H9 (cell line): ENCODE results near the gene DXO. TPM values are rescaled to one million over a fixed set of nuclear protein-coding genes. Genes with fewer than 3 reads are reported as not detected.
"Not testable (repeated sequence)": the region's sequence is repeated elsewhere in the genome, so short reads cannot be mapped to it uniquely, and the experiment has no call there.

Source experiments
- DNase-seq: peaks from one replicate; pipeline ENCODE4 v3.0.0-alpha.2; 2017
- H2AFZ ChIP-seq: one replicate; pipeline ENCODE4 v1.6.1; 2013; ENCODE audit warnings: mild to moderate bottlenecking, low read length, control low read depth, moderate library complexity
- H2AK5ac ChIP-seq: 2 replicates; pipeline ENCODE4 v1.6.1; 2013; ENCODE audit warnings: low read length, control low read depth, mixed read lengths; ENCODE audit not compliant: insufficient read length
- H2BK120ac ChIP-seq: one replicate; pipeline ENCODE4 v1.6.1; 2013; ENCODE audit warnings: low read depth, mild to moderate bottlenecking, low read length, control low read depth, inconsistent platforms; ENCODE audit not compliant: poor library complexity, severe bottlenecking
- H2BK12ac ChIP-seq: 2 replicates; pipeline ENCODE4 v1.6.1; 2013; ENCODE audit warnings: low read length, control low read depth, mixed read lengths, low read depth; ENCODE audit not compliant: insufficient read length
- H2BK15ac ChIP-seq: 2 replicates; pipeline ENCODE4 v1.6.1; 2013; ENCODE audit warnings: low read depth, low read length, control low read depth
- H2BK20ac ChIP-seq: one replicate; pipeline ENCODE4 v1.6.1; 2013; ENCODE audit warnings: low read depth, mild to moderate bottlenecking, low read length, control low read depth, inconsistent platforms; ENCODE audit not compliant: poor library complexity, severe bottlenecking
- H2BK5ac ChIP-seq: 2 replicates; pipeline ENCODE4 v1.6.1; 2013; ENCODE audit warnings: low read length, control low read depth, mixed read lengths; ENCODE audit not compliant: insufficient read length
- H3K14ac ChIP-seq: 2 replicates; pipeline ENCODE4 v1.6.1; 2013; ENCODE audit warnings: low read length, control low read depth; ENCODE audit not compliant: insufficient read depth
- H3K18ac ChIP-seq: 2 replicates; pipeline ENCODE4 v1.6.1; 2013; ENCODE audit warnings: low read depth, mild to moderate bottlenecking, mixed read lengths, low read length, control low read depth; ENCODE audit not compliant: insufficient read length
- H3K23ac ChIP-seq: 2 replicates; pipeline ENCODE4 v1.6.1; 2013; ENCODE audit warnings: low read length, control low read depth, mixed read lengths, low read depth; ENCODE audit not compliant: insufficient read length
- H3K23me2 ChIP-seq: 2 replicates; pipeline ENCODE4 v1.6.1; 2013; ENCODE audit warnings: low read depth, mild to moderate bottlenecking, mixed read lengths, low read length, control low read depth; ENCODE audit not compliant: insufficient read length, poor library complexity, severe bottlenecking
- H3K27ac ChIP-seq: 2 replicates; pipeline ENCODE4 v1.5.1; 2013; ENCODE audit warnings: low read length, control low read depth, mixed read lengths, low read depth; ENCODE audit not compliant: insufficient read length
- H3K27me3 ChIP-seq: 2 replicates; pipeline ENCODE4 v1.6.1; 2013; ENCODE audit warnings: low read length, control low read depth, inconsistent platforms; ENCODE audit not compliant: insufficient read depth
- H3K4ac ChIP-seq: 2 replicates; pipeline ENCODE4 v1.6.1; 2013; ENCODE audit warnings: low read depth, mild to moderate bottlenecking, control low read depth, inconsistent platforms, low read length, moderate library complexity
- H3K4me1 ChIP-seq: 2 replicates; pipeline ENCODE4 v1.6.1; 2013; ENCODE audit warnings: low read length, control low read depth, inconsistent platforms; ENCODE audit not compliant: insufficient read depth
- H3K4me2 ChIP-seq: 2 replicates; pipeline ENCODE4 v1.6.1; 2013; ENCODE audit warnings: low read length, control low read depth, mixed read lengths; ENCODE audit not compliant: insufficient read length, insufficient read depth
- H3K56ac ChIP-seq: 2 replicates; pipeline ENCODE4 v1.6.1; 2013; ENCODE audit warnings: low read depth, mild to moderate bottlenecking, mixed read lengths, low read length, control low read depth; ENCODE audit not compliant: insufficient read length
- H3K79me1 ChIP-seq: 2 replicates; pipeline ENCODE4 v1.6.1; 2013; ENCODE audit warnings: low read depth, mild to moderate bottlenecking, moderate library complexity, low read length, control low read depth, inconsistent platforms; ENCODE audit not compliant: insufficient read depth, poor library complexity, severe bottlenecking
- H3K79me2 ChIP-seq: 2 replicates; pipeline ENCODE4 v1.6.1; 2013; ENCODE audit warnings: low read length, control low read depth, inconsistent platforms; ENCODE audit not compliant: insufficient read depth
- H3K9ac ChIP-seq: 2 replicates; pipeline ENCODE4 v1.6.1; 2013; ENCODE audit warnings: low read length, control low read depth, mixed read lengths; ENCODE audit not compliant: insufficient read length; ENCODE audit errors: extremely low read depth
- H3K9me3 ChIP-seq: one replicate; pipeline ENCODE4 v1.6.1; 2013; ENCODE audit warnings: low read depth, low read length, inconsistent platforms; ENCODE audit not compliant: control insufficient read depth
- H3T11ph ChIP-seq: one replicate; pipeline ENCODE4 v1.6.1; 2013; ENCODE audit warnings: mild to moderate bottlenecking, low read length, control low read depth, inconsistent platforms
- H4K20me1 ChIP-seq: one replicate; pipeline ENCODE4 v1.6.1; 2013; ENCODE audit not compliant: control insufficient read depth, insufficient read length, insufficient read depth
- H4K5ac ChIP-seq: 2 replicates; pipeline ENCODE4 v1.6.1; 2013; ENCODE audit warnings: low read depth, mild to moderate bottlenecking, mixed read lengths, low read length, control low read depth; ENCODE audit not compliant: insufficient read length
- H4K8ac ChIP-seq: replicated peaks from 2 replicates; pipeline ENCODE4 v1.6.1; 2013; ENCODE audit warnings: low read length, control low read depth, mixed read lengths, low read depth; ENCODE audit not compliant: insufficient read length
- H4K91ac ChIP-seq: 2 replicates; pipeline ENCODE4 v1.6.1; 2013; ENCODE audit warnings: low read depth, mild to moderate bottlenecking, moderate library complexity, mixed read lengths, low read length, control low read depth; ENCODE audit not compliant: insufficient read length
- H3K27ac Mint-ChIP-seq, 3 experiments: 2 replicates in 2 of 3; 3 replicates in 1 of 3; pipeline ENCODE4 v1.8.0; 2020 to 2021; ENCODE audit warnings: mixed read lengths in 3 of 3, mild to moderate bottlenecking in 1 of 3, moderate library complexity in 1 of 3
- H3K27me3 Mint-ChIP-seq: 2 replicates; pipeline ENCODE4 v1.8.0; 2021; ENCODE audit warnings: low read depth, mild to moderate bottlenecking, moderate library complexity, mixed read lengths
- H3K36me3 Mint-ChIP-seq, 3 experiments: 2 replicates in 2 of 3; 3 replicates in 1 of 3; pipeline ENCODE4 v1.8.0; 2020 to 2021; ENCODE audit warnings: low read depth in 3 of 3, mixed read lengths in 3 of 3; ENCODE audit not compliant: insufficient read depth in 1 of 3
- H3K4me1 Mint-ChIP-seq, 2 experiments: 2 replicates each; pipeline ENCODE4 v1.8.0; 2020; ENCODE audit warnings: mixed read lengths in 2 of 2
- H3K4me3 Mint-ChIP-seq, 2 experiments: 2 replicates in 1 of 2; 3 replicates in 1 of 2; pipeline ENCODE4 v1.8.0; 2020 to 2021; ENCODE audit warnings: mild to moderate bottlenecking in 2 of 2, mixed read lengths in 2 of 2, moderate library complexity in 1 of 2
- H3K9me3 Mint-ChIP-seq, 2 experiments: 2 replicates in 1 of 2; 3 replicates in 1 of 2; pipeline ENCODE4 v1.8.0; 2020; ENCODE audit warnings: mild to moderate bottlenecking in 2 of 2, mixed read lengths in 2 of 2, moderate library complexity in 1 of 2
- CTCF ChIP-seq: fragments of 200-600 bp; sonication (generic); conservative IDR thresholded peaks from 3 replicates; pipeline ENCODE4 v1.8.0; 2021; ENCODE audit warnings: antibody characterized with exemption, mild to moderate bottlenecking
- WGBS: extraction: QIAGEN DNeasy Blood & Tissue Kit; methylation state at CpG from one replicate; pipeline ENCODE4 v1.1.7; 2013; ENCODE audit warnings: missing lambda C conversion rate, low lambda C conversion rate, mixed read lengths; ENCODE audit not compliant: insufficient read length; ENCODE audit errors: extremely low coverage; 5-methylcytosine and 5-hydroxymethylcytosine counted together
- total RNA-seq: library from RNA; stranded (reverse); gene quantifications from 2 replicates; pipeline ENCODE4 v1.2.1, GENCODE V29; 2021

Gene DXO
- total RNA-seq, 1 experiment from 2014 or later, result 21.6 TPM

- Histone ChIP-seq H4K91ac (no peak overlapping the region), H3K4ac (no peak overlapping the region), H3K9ac (no peak overlapping the region), H4K20me1 (no peaks in the 10 kb centered on the region), H2BK5ac (no peak overlapping the region), H3K23ac (no peak overlapping the region), H3K79me2 (no peaks in the 10 kb centered on the region), H3K4me2 (no peak overlapping the region), H2AK5ac (no peak overlapping the region), H3K27me3 (no peaks in the 10 kb centered on the region), H3K9me3 (no peaks in the 10 kb centered on the region), H3K23me2 (peaks cover 2% of the 10 kb centered on the region), H3K56ac (no peak overlapping the region), H3K4me1 (peaks cover 1% of the 10 kb centered on the region; the same call in 1 of the 2 replicates), H3K18ac (no peak overlapping the region), H3T11ph (no peak overlapping the region), H2BK20ac (no peak overlapping the region), H3K14ac (no peak overlapping the region), H4K5ac (no peak overlapping the region), H3K79me1 (no peaks in the 10 kb centered on the region), H4K8ac (no peak overlapping the region), H2AFZ (no peak overlapping the region), H2BK15ac (no peak overlapping the region), H3K27ac (no peak overlapping the region), H2BK120ac (no peak overlapping the region), H2BK12ac (no peak overlapping the region)
- no peak for DNase-seq
- no peak overlapping the region for H3K4me3 Mint-ChIP-seq
- H3K27ac Mint-ChIP-seq, result no peak overlapping the region
- no peak for TF ChIP-seq CTCF
- no CpG with 5 or more reads among the region's 12 CpGs for WGBS
- peaks cover 13 to 36% (median 27%) of the 10 kb centered on the region in 3 experiments for H3K36me3 Mint-ChIP-seq
- peaks cover 5 to 7% of the 10 kb centered on the region in 2 experiments for H3K4me1 Mint-ChIP-seq
- no peaks in the 10 kb centered on the region for H3K27me3 Mint-ChIP-seq
- H3K9me3 Mint-ChIP-seq, result peaks cover 6 to 13% of the 10 kb centered on the region in 2 experiments
Observed at GRCh38 chr6:31977816-31978431, 6.0 kb upstream of the DXO start.

- not testable (repeated sequence) for H3K79me2 ChIP-seq, H2BK120ac ChIP-seq, H2BK12ac ChIP-seq, H3T11ph ChIP-seq, H3K79me1 ChIP-seq, H3K27me3 Mint-ChIP-seq, H3K27ac Mint-ChIP-seq, H2BK15ac ChIP-seq, H2AFZ ChIP-seq, H2BK20ac ChIP-seq, H3K4me2 ChIP-seq, H3K27ac ChIP-seq, H4K91ac ChIP-seq, DNase-seq, H3K9me3 ChIP-seq, H3K27me3 ChIP-seq, H3K4me1 ChIP-seq, H3K9ac ChIP-seq, H4K5ac ChIP-seq, H3K14ac ChIP-seq, H4K8ac ChIP-seq, H3K4ac ChIP-seq, H3K23ac ChIP-seq, H3K18ac ChIP-seq, H2AK5ac ChIP-seq, H3K23me2 ChIP-seq, H3K4me3 Mint-ChIP-seq, H4K20me1 ChIP-seq, H3K56ac ChIP-seq, H2BK5ac ChIP-seq
- peaks cover 8 to 11% of the 10 kb centered on the region in 2 experiments for H3K4me1 Mint-ChIP-seq
- WGBS, result no CpG with 5 or more reads among the region's 30 CpGs
- H3K36me3 Mint-ChIP-seq, result peaks cover 13 to 36% (median 29%) of the 10 kb centered on the region in 3 experiments
- peaks cover 6 to 13% of the 10 kb centered on the region in 2 experiments for H3K9me3 Mint-ChIP-seq
Observed at GRCh38 chr6:31976065-31976464, 4.1 kb upstream of the DXO start.
